Epidermal melanocyte (primary cell): ENCODE results near the gene CAMK1.

Source experiments
- DNase-seq: peaks from one replicate; pipeline ENCODE4 v3.0.0; 2011; ENCODE audit warnings: low spot score; ENCODE audit not compliant: insufficient read length

Gene CAMK1

DNA sequence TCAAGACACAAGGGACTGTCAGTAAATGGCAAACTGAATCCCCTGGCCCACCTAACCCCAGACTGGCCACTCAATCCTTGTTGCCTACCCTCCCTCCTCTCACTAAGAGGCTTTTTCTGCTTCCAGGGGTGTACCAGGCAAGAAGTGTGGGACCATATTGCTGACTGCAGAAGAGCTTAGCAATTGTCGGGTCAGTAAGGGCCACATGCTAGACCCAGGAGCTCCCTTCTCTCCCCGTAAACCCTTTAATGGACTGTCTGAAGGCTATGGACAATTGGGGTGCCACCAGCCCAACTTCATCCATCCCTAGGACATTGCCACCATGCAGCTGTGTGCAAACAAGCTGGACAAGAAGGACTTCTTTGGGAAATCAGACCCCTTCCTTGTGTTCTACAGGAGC is 57.3 kb downstream of the CAMK1 start:
- no peak for DNase-seq

GRCh38 chr3:9710174-9710739 is 59.5 kb downstream of the CAMK1 start:
- DNase-seq: no peak
